Activated CD8-positive, alpha-beta T cell treated with anti-CD3 and anti-CD28 coated beads for 36 hours (primary cell): ENCODE measurements around the gene DICER1. TPM values are rescaled to one million over a fixed set of nuclear protein-coding genes. Genes with fewer than 3 reads are reported as not detected.

Source experiments
- ATAC-seq: fragments of 200-7000 bp; cut with Tn5 transposase; one replicate; pipeline ENCODE4 v1.10.0; 2021; ENCODE audit warnings: mild to moderate bottlenecking, moderate library complexity
- CTCF ChIA-PET: fragments of 350-600 bp; sonication (Branson Sonifier 250); formaldehyde crosslinking; loops from one replicate; lab custom pipeline; 2021; ENCODE audit warnings: antibody characterized with exemption; lab: Charles Lee
- POLR2A ChIA-PET: fragments of 350-600 bp; sonication (Branson Sonifier 250); formaldehyde crosslinking; loops from one replicate; lab custom pipeline; 2021; ENCODE audit warnings: antibody characterized with exemption; lab: Charles Lee
- DNase-seq: peaks from one replicate; pipeline ENCODE4 v3.0.0-alpha.2; 2020
- H3K27ac Mint-ChIP-seq: one replicate; pipeline ENCODE4 v1.8.0; 2021; ENCODE audit warnings: mild to moderate bottlenecking, mixed read lengths
- H3K27me3 Mint-ChIP-seq: one replicate; pipeline ENCODE4 v1.8.0; 2021; ENCODE audit warnings: mixed read lengths
- H3K36me3 Mint-ChIP-seq: one replicate; pipeline ENCODE4 v1.8.0; 2021; ENCODE audit warnings: low read depth, mixed read lengths
- H3K4me1 Mint-ChIP-seq: one replicate; pipeline ENCODE4 v1.8.0; 2021; ENCODE audit warnings: low read depth, mixed read lengths
- H3K4me3 Mint-ChIP-seq: one replicate; pipeline ENCODE4 v1.8.0; 2021; ENCODE audit warnings: mild to moderate bottlenecking, moderate library complexity, mixed read lengths
- H3K9me3 Mint-ChIP-seq: one replicate; pipeline ENCODE4 v1.8.0; 2021; ENCODE audit warnings: mixed read lengths
- CTCF ChIP-seq: fragments of 200-600 bp; IDR thresholded peaks from one replicate; pipeline ENCODE4 v1.8.0; 2022; ENCODE audit warnings: antibody characterized with exemption, mild to moderate bottlenecking
- intact Hi-C: fragments of 100-400 bp; cut with micrococcal nuclease; formaldehyde crosslinking; loops from one replicate; pipeline ENCODE4 v1.10.0; 2022
- total RNA-seq, 2 experiments: library from RNA; stranded (reverse); gene quantifications; one replicate each; pipeline ENCODE4 v1.2.3, GENCODE V29; 2021

The DICER1 gene
- total RNA-seq, 2 experiments from 2014 or later = 45.3 to 50.3 TPM

- no peak overlapping the region for H3K27ac Mint-ChIP-seq
- DNase-seq = no peak
- no peaks in the 10 kb centered on the region for H3K27me3 Mint-ChIP-seq
- no peaks in the 10 kb centered on the region for H3K9me3 Mint-ChIP-seq
- POLR2A ChIA-PET = no interaction called here
- intact Hi-C loops = no loop called here
- CTCF ChIA-PET = no interaction called here
- peaks cover 78% of the 10 kb centered on the region for H3K4me1 Mint-ChIP-seq
- ATAC-seq = no peak
- no peak for TF ChIP-seq CTCF
- no peak overlapping the region for H3K4me3 Mint-ChIP-seq
- peaks cover 43% of the 10 kb centered on the region for H3K36me3 Mint-ChIP-seq
These were observed 5.8 kb downstream of the DICER1 start for GRCh38 chr14:95151561-95151960.

- no peak overlapping the region for H3K4me3 Mint-ChIP-seq
- CTCF ChIA-PET = interaction anchor here (0.9 kb wide), 1 partner anchor 15 kb away, joined by 3 read pairs; no protein-coding TSS in a partner anchor
- H3K27ac Mint-ChIP-seq = no peak overlapping the region
These were observed 6.4 kb downstream of the DICER1 start for GRCh38 chr14:95150910-95151309.

GRCh38 chr14:95149441-95149840, 7.9 kb downstream of the DICER1 start:
- Mint-ChIP-seq H3K4me3 (no peak overlapping the region), H3K27ac (no peak overlapping the region), H3K4me1 (peaks cover 79% of the 10 kb centered on the region), H3K9me3 (peaks cover 15% of the 10 kb centered on the region), H3K27me3 (no peaks in the 10 kb centered on the region), H3K36me3 (peaks cover 47% of the 10 kb centered on the region)
- intact Hi-C loops = no loop called here
- ChIA-PET CTCF (no interaction called here), POLR2A (no interaction called here)
- no peak for TF ChIP-seq CTCF
- DNase-seq (no peak), ATAC-seq (no peak)

More at GRCh38 chr14:95150910-95151309, 6.4 kb downstream of the DICER1 start:
- intact Hi-C loops = no loop called here
- H3K27me3 Mint-ChIP-seq = no peaks in the 10 kb centered on the region
- H3K4me1 Mint-ChIP-seq = peaks cover 81% of the 10 kb centered on the region
- POLR2A ChIA-PET = no interaction called here
- no peak for TF ChIP-seq CTCF
- H3K36me3 Mint-ChIP-seq = peaks cover 45% of the 10 kb centered on the region
- ATAC-seq (no peak), DNase-seq (no peak)
- H3K9me3 Mint-ChIP-seq = peaks cover 5% of the 10 kb centered on the region

GRCh38 chr14:95147597-95147996, 9.7 kb downstream of the DICER1 start:
- Mint-ChIP-seq H3K27me3 (no peaks in the 10 kb centered on the region), H3K36me3 (peaks cover 34% of the 10 kb centered on the region), H3K4me3 (no peak overlapping the region), H3K4me1 (peaks cover 84% of the 10 kb centered on the region), H3K27ac (no peak overlapping the region), H3K9me3 (peaks cover 15% of the 10 kb centered on the region)
- ATAC-seq = no peak
- CTCF ChIA-PET = no interaction called here
- POLR2A ChIA-PET = interaction anchor here (1.2 kb wide), 1 partner anchor 10 kb away, joined by 5 read pairs; no protein-coding TSS in a partner anchor
- DNase-seq = no peak
- intact Hi-C loops = no loop called here
- TF ChIP-seq CTCF = no peak

- H3K4me1 Mint-ChIP-seq = peaks cover 80% of the 10 kb centered on the region
- H3K36me3 Mint-ChIP-seq = peaks cover 31% of the 10 kb centered on the region
- CTCF ChIA-PET = no interaction called here
- ATAC-seq = no peak
- no peak for DNase-seq
- peaks cover 15% of the 10 kb centered on the region for H3K9me3 Mint-ChIP-seq
- POLR2A ChIA-PET = no interaction called here
- H3K27ac Mint-ChIP-seq = no peak overlapping the region
- intact Hi-C loops = no loop called here
- no peaks in the 10 kb centered on the region for H3K27me3 Mint-ChIP-seq
- no peak for TF ChIP-seq CTCF
- no peak overlapping the region for H3K4me3 Mint-ChIP-seq
These were observed 11.1 kb downstream of the DICER1 start for GRCh38 chr14:95146079-95146771.
